ENCODE measurements around the gene KY. TPM values are rescaled to one million over a fixed set of nuclear protein-coding genes. Genes with fewer than 3 reads are reported as not detected.

KY gene
- total and polyA plus RNA-seq, 2 of the 8 experiments (the other 6 are each of a cell fraction or from before 2014, with no cell fraction given): not detected

GRCh38 chr3:134598763-134599545 lies 51.9 kb downstream of the KY start:
- DNase-seq (ENCODE audit: low read depth in 1 of 2, low spot score in 2 of 2): no peak
- Histone ChIP-seq H2BK20ac (ENCODE audit: low read length) (no peak overlapping the region), H3K79me1 (ENCODE audit: low read depth, low read length) (no peaks in the 10 kb centered on the region), H4K20me1 (replicated peaks in 1 of 2; ENCODE audit: control insufficient read depth in 1 of 2, insufficient read depth in 2 of 2, low read length in 2 of 2) (no peaks in the 10 kb centered on the region), H3K79me2 (ENCODE audit: control insufficient read depth in 1 of 2, insufficient read depth in 2 of 2, low read length in 2 of 2) (no peaks in the 10 kb centered on the region), H3K56ac (replicated peaks; ENCODE audit: insufficient read length, low read depth, low read length) (no peak overlapping the region), H2AK5ac (ENCODE audit: low read depth, low read length) (no peak overlapping the region), H3K23ac (ENCODE audit: insufficient read length) (no peak overlapping the region), H3K9me3 (ENCODE audit: insufficient read depth in 2 of 2, low read depth in 1 of 2, low read length in 1 of 2) (no peaks in the 10 kb centered on the region), H3K14ac (ENCODE audit: insufficient read length) (no peak overlapping the region), H3K23me2 (ENCODE audit: low read depth, low read length) (no peaks in the 10 kb centered on the region), H2BK120ac (replicated peaks; ENCODE audit: low read depth, low read length) (no peak overlapping the region), H3K27ac (ENCODE audit: low read depth, low read length) (no peak overlapping the region), H2AFZ (ENCODE audit: low read length) (no peak overlapping the region), H4K5ac (ENCODE audit: insufficient read length, low read depth, low read length) (no peak overlapping the region), H2BK12ac (ENCODE audit: low read depth, low read length) (no peak overlapping the region), H2BK5ac (ENCODE audit: low read depth, low read length) (no peak overlapping the region), H3K18ac (ENCODE audit: extremely low read depth, low read length) (no peak overlapping the region), H3K4me3 (ENCODE audit: extremely low read depth in 1 of 4, insufficient read depth in 2 of 4, low read depth in 3 of 4, low read length in 4 of 4) (no peak overlapping the region), H3K9ac (replicated peaks in 1 of 4; ENCODE audit: extremely low read depth in 1 of 4, low read depth in 3 of 4, low read length in 3 of 4) (no peak overlapping the region), H3K4ac (replicated peaks; ENCODE audit: insufficient read length, low read depth, low read length) (no peak overlapping the region), H3K4me1 (replicated peaks in 1 of 4; ENCODE audit: control insufficient read depth in 3 of 4, insufficient read depth in 4 of 4, low read length in 3 of 4) (peaks cover 0 to 10% (median 4%) of the 10 kb centered on the region in 4 experiments; a peak in 3 of 7 replicates), H3K4me2 (ENCODE audit: insufficient read depth in 1 of 2, low read depth in 2 of 2, low read length in 2 of 2) (no peak overlapping the region), H3K36me3 (ENCODE audit: control insufficient read depth in 2 of 4, insufficient read depth in 4 of 4, low read length in 3 of 4) (no peaks in the 10 kb centered on the region), H4K8ac (ENCODE audit: extremely low read depth, insufficient read depth, low read length) (no peak overlapping the region), H2BK15ac (ENCODE audit: low read length) (no peak overlapping the region), H3K27me3 (replicated peaks in 1 of 4; ENCODE audit: control insufficient read depth in 3 of 4, extremely low read depth in 1 of 4, insufficient read depth in 3 of 4, low read length in 3 of 4) (peaks cover 0 to 4% (median 2%) of the 10 kb centered on the region in 4 experiments; a peak in 1 of 7 replicates), H4K91ac (replicated peaks; ENCODE audit: insufficient read length, low read length) (no peak overlapping the region)
- 79% methylated on average over 10 of the region's 10 CpGs; no CpG with 5 or more reads in 1 of the 2 experiments for WGBS, 2 experiments (ENCODE audit: extremely low coverage in 1 of 2, insufficient coverage in 1 of 2, insufficient read length in 1 of 2, insufficient replicate concordance in 2 of 2, low coverage in 1 of 2, low lambda C conversion rate in 2 of 2, missing lambda C conversion rate in 1 of 2)
- no peak for TF ChIP-seq ASH2L (IDR thresholded peaks at IDR 0.05; ENCODE audit: low read length)
- TF ChIP-seq EZH2 (IDR thresholded peaks at IDR 0.05; ENCODE audit: low read depth, low read length, severe bottlenecking): no peak
- no peak for TF ChIP-seq CEBPB (IDR thresholded peaks at IDR 0.05; ENCODE audit: low read depth, low read length)
- no peak for TF ChIP-seq SRF (IDR thresholded peaks at IDR 0.05; ENCODE audit: low read depth, low read length)
- TF ChIP-seq KDM5A (IDR thresholded peaks at IDR 0.05; ENCODE audit: low read length): no peak
- TF ChIP-seq BACH1 (IDR thresholded peaks at IDR 0.05; ENCODE audit: low read length): no peak
- TF ChIP-seq TAF1 (IDR thresholded peaks at IDR 0.05; ENCODE audit: low read depth, low read length): no peak
- ChIA-PET CTCF (ENCODE audit: partially characterized antibody) (interaction anchor here (2.3 to 13.3 kb wide), 3 partner anchors 40 to 156 kb away, joined by 7 to 197 read pairs (median 81); no protein-coding TSS in a partner anchor), POLR2A (ENCODE audit: partially characterized antibody) (no interaction called here)
- no peak for FAIRE-seq

All from H1 (cell line).